GM12892 (cell line): ENCODE data around the gene HDGF.

ENCODE experiments used
- POLR2A ChIP-seq: IDR thresholded peaks from 2 replicates; pipeline ENCODE4 v1.6.1; 2011; ENCODE audit warnings: low read depth, low read length, control low read depth
- POLR2AphosphoS5 ChIP-seq: IDR thresholded peaks from 2 replicates; pipeline ENCODE4 v1.6.1; 2011; ENCODE audit warnings: low read depth, low read length, control low read depth

GRCh38 chr1:156766298-156767100 is 15.0 kb upstream of the HDGF start:
- no peak; the same call in 1 of the 2 replicates for TF ChIP-seq POLR2A
- TF ChIP-seq POLR2AphosphoS5: no peak
